Fibroblast of the aortic adventitia (primary cell): Measurements from ENCODE around the gene SYTL2. TPM values are rescaled to one million over a fixed set of nuclear protein-coding genes. Genes with fewer than 3 reads are reported as not detected.

Experiments used
- DNase-seq: peaks from one replicate; pipeline ENCODE4 v3.0.0-alpha.2; 2010; ENCODE audit warnings: low read depth
- H3K4me3 ChIP-seq: 2 replicates; pipeline ENCODE4 v1.5.1; 2011; ENCODE audit warnings: low read depth, mild to moderate bottlenecking, control low read depth, low read length, moderate library complexity
- CTCF ChIP-seq: IDR thresholded peaks from 2 replicates; pipeline ENCODE4 v1.5.1; 2011; ENCODE audit warnings: mild to moderate bottlenecking, low read length, control low read depth, inconsistent platforms; ENCODE audit not compliant: insufficient read depth
- total RNA-seq: library from RNA; depleted of rRNA; stranded (reverse); fragments of >200 nt; gene quantifications from 2 replicates; pipeline ENCODE4 v1.2.3, GENCODE V29; 2012; ENCODE audit warnings: low replicate concordance

SYTL2 gene
- total RNA-seq, 1 donor, result 5.2 TPM

GRCh38 chr11:85668157-85668556 lies 142.8 kb downstream of the SYTL2 start:
- no peak overlapping the region for H3K4me3 ChIP-seq
- no peak for TF ChIP-seq CTCF
- DNase-seq, result no peak

- no peak for TF ChIP-seq CTCF
- DNase-seq, result no peak
- no peak overlapping the region for H3K4me3 ChIP-seq
Observed at GRCh38 chr11:85666687-85667086, 144.3 kb downstream of the SYTL2 start.

- H3K4me3 ChIP-seq, result no peak overlapping the region
- no peak for DNase-seq
- no peak for TF ChIP-seq CTCF
Observed at GRCh38 chr11:85665733-85666132, 145.2 kb downstream of the SYTL2 start.

- H3K4me3 ChIP-seq, result peak within 1 kb of the TSS; percentile 93
- peak; percentile 95 for DNase-seq
- TF ChIP-seq CTCF, result no peak
Observed at GRCh38 chr11:85664615-85665481, 146.1 kb downstream of the SYTL2 start, which contains the start of gene CREBZF. TSS of gene CREBZF (minus strand) at chr11:85665129. CDS start at chr11:85664875, 254 bp downstream.

- TF ChIP-seq CTCF, result peak; percentile 34
- peak overlapping the region; percentile 93 for H3K4me3 ChIP-seq
- peak; percentile 32 for DNase-seq
Observed at GRCh38 chr11:85663753-85664614, 147.0 kb downstream of the SYTL2 start.

GRCh38 chr11:85663080-85663752 lies 147.7 kb downstream of the SYTL2 start:
- H3K4me3 ChIP-seq, result peak overlapping the region; percentile 93
- TF ChIP-seq CTCF, result no peak
- DNase-seq, result peak; percentile 17
